Measurements from ENCODE around the gene ATG16L2. TPM values are rescaled to one million over a fixed set of nuclear protein-coding genes. Genes with fewer than 3 reads are reported as not detected.

Gene ATG16L2
- total and polyA plus RNA-seq, 9 of the 15 experiments (the other 6 are each of a cell fraction or from before 2014, with no cell fraction given) = 0.18 to 11.2 (median 6.2) TPM

GRCh38 chr11:72814286-72815109 is at the start of gene ATG16L2 (continued):
- no peak for TF ChIP-seq FOXM1 (IDR thresholded peaks at IDR 0.05; ENCODE audit: low read depth)
- no peak for TF ChIP-seq FOXM1 (CRISPR knock-in tag; IDR thresholded peaks at IDR 0.05; ENCODE audit: low read depth)
- TF ChIP-seq CREM (IDR thresholded peaks at IDR 0.05; ENCODE audit: low read depth) = peak; percentile 80
- no peak for TF ChIP-seq NCOA1 (IDR thresholded peaks at IDR 0.05; ENCODE audit: low read depth)
- no peak for TF ChIP-seq ATF1 (CRISPR knock-in tag; IDR thresholded peaks at IDR 0.05)
- TF ChIP-seq ATF1 (tag; IDR thresholded peaks at IDR 0.05) = peak; percentile 87
- no peak; a peak in 1 of 4 replicates for TF ChIP-seq ZNF639 (CRISPR knock-in tag; conservative IDR thresholded peaks at IDR 0.05 in 1 of 2, IDR thresholded peaks at IDR 0.05 in 1 of 2)
- no peak for TF ChIP-seq XRCC5 (IDR thresholded peaks at IDR 0.05; ENCODE audit: low read depth, low read length)
- TF ChIP-seq BRCA1 (IDR thresholded peaks at IDR 0.05) = no peak
- no peak for TF ChIP-seq BRCA1 (CRISPR knock-in tag; IDR thresholded peaks at IDR 0.05)
- no peak for TF ChIP-seq MEF2D (tag; conservative IDR thresholded peaks at IDR 0.05; ENCODE audit: low read depth)
- TF ChIP-seq MXI1 (IDR thresholded peaks at IDR 0.05; ENCODE audit: low read depth, low read length) = no peak
- 0 out of 2 replicates have a peak, but pooled peaks have one; percentile 38 for TF ChIP-seq NFRKB (IDR thresholded peaks at IDR 0.05; ENCODE audit: low read depth)
- TF ChIP-seq RBBP5 (IDR thresholded peaks at IDR 0.05; ENCODE audit: borderline replicate concordance, insufficient read depth, low read length, poor library complexity, severe bottlenecking) = peak; percentile 77
- no peak for TF ChIP-seq ZBED1 (IDR thresholded peaks at IDR 0.05)
- TF ChIP-seq CEBPG (CRISPR knock-in tag; IDR thresholded peaks at IDR 0.05) = no peak
- TF ChIP-seq CEBPG (tag; conservative IDR thresholded peaks at IDR 0.05 in 1 of 2, IDR thresholded peaks at IDR 0.05 in 1 of 2) = no peak
- peak; percentile 14; the same call in 1 of the 2 replicates for TF ChIP-seq HDAC2 (IDR thresholded peaks at IDR 0.05)
- TF ChIP-seq, protein P1, sequence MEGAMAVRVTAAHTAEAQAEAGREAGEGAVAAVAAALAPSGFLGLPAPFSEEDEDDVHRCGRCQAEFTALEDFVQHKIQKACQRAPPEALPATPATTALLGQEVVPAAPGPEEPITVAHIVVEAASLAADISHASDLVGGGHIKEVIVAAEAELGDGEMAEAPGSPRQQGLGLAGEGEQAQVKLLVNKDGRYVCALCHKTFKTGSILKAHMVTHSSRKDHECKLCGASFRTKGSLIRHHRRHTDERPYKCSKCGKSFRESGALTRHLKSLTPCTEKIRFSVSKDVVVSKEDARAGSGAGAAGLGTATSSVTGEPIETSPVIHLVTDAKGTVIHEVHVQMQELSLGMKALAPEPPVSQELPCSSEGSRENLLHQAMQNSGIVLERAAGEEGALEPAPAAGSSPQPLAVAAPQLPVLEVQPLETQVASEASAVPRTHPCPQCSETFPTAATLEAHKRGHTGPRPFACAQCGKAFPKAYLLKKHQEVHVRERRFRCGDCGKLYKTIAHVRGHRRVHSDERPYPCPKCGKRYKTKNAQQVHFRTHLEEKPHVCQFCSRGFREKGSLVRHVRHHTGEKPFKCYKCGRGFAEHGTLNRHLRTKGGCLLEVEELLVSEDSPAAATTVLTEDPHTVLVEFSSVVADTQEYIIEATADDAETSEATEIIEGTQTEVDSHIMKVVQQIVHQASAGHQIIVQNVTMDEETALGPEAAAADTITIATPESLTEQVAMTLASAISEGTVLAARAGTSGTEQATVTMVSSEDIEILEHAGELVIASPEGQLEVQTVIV (CRISPR knock-in tag; IDR thresholded peaks at IDR 0.05; ENCODE audit: borderline replicate concordance) = no peak
- TF ChIP-seq HMGN3 (IDR thresholded peaks at IDR 0.05; ENCODE audit: borderline replicate concordance, extremely low read depth, insufficient read length, low read depth, low read length) = peak; percentile 49
- TF ChIP-seq SIN3B (IDR thresholded peaks at IDR 0.05; ENCODE audit: low read depth) = peak; percentile 57; the same call in 1 of the 2 replicates
- no peak for TF ChIP-seq GTF2E2 (tag; IDR thresholded peaks at IDR 0.05)
- no peak for TF ChIP-seq UBTF (IDR thresholded peaks at IDR 0.05; ENCODE audit: borderline replicate concordance in 1 of 2, low read depth in 2 of 2, low read length in 2 of 2)
- TF ChIP-seq TRIM24 (IDR thresholded peaks at IDR 0.05) = peak in 1 of 2 experiments; percentile 11; a peak in 1 of 4 replicates

Data from K562 (cell line).